Measurements from ENCODE around the gene GNPDA1. TPM values are rescaled to one million over a fixed set of nuclear protein-coding genes. Genes with fewer than 3 reads are reported as not detected.

The GNPDA1 gene
- total RNA-seq, 4 donors from 2014 or later: 34.1 to 46.1 (median 36.3) TPM

- Histone ChIP-seq H3K27ac (peak overlapping the region; percentile 86 to 97 (median 96)), H3K9me3 (no peaks in the 10 kb centered on the region), H3K36me3 (peaks cover 5 to 38% of the 10 kb centered on the region in 2 donors), H3K4me1 (peaks cover 9 to 62% (median 14%) of the 10 kb centered on the region in 3 donors), H3K4me3 (peak overlapping the region; percentile 78 to 85), H3K27me3 (no peaks in the 10 kb centered on the region)
- 72 to 80% methylated on average over 2 of the region's 2 CpGs for WGBS, 2 donors (ENCODE audit: low coverage in 1 of 2)
- TF ChIP-seq EP300 (IDR thresholded peaks at IDR 0.05) (no peak), CTCF (IDR thresholded peaks at IDR 0.05) (no peak), POLR2A (IDR thresholded peaks at IDR 0.05) (no peak), POLR2AphosphoS5 (IDR thresholded peaks at IDR 0.05) (no peak)
- ATAC-seq: no peak
Observed at GRCh38 chr5:141969783-141970771, 42.8 kb downstream of the GNPDA1 start.

GRCh38 chr5:141968914-141969608, 43.8 kb downstream of the GNPDA1 start, which contains the start of gene RNF14:
TSS of gene RNF14 (plus strand) at chr5:141969105. CDS start at chr5:141973589, 4,484 bp downstream.
- Histone ChIP-seq H3K4me3 (peak within 1 kb of the TSS; percentile 78 to 85), H3K36me3 (peaks cover 0 to 27% of the 10 kb centered on the region in 2 donors), H3K9me3 (no peaks in the 10 kb centered on the region), H3K27me3 (no peaks in the 10 kb centered on the region), H3K27ac (peak within 1 kb of the TSS; percentile 86 to 97 (median 96)), H3K4me1 (peaks cover 9 to 52% (median 10%) of the 10 kb centered on the region in 3 donors)
- ATAC-seq: peak; percentile 100
- WGBS, 2 donors (ENCODE audit: low coverage in 1 of 2): 0% methylated on average over 6 of the region's 63 CpGs; no CpG with 5 or more reads in 1 of the 2 donors
- TF ChIP-seq CTCF (IDR thresholded peaks at IDR 0.05): peak; percentile 93 to 97 (median 96)
- peak; percentile 85 for TF ChIP-seq POLR2A (IDR thresholded peaks at IDR 0.05)
- TF ChIP-seq EP300 (IDR thresholded peaks at IDR 0.05): no peak
- peak; percentile 83 for TF ChIP-seq POLR2AphosphoS5 (IDR thresholded peaks at IDR 0.05)

DNA sequence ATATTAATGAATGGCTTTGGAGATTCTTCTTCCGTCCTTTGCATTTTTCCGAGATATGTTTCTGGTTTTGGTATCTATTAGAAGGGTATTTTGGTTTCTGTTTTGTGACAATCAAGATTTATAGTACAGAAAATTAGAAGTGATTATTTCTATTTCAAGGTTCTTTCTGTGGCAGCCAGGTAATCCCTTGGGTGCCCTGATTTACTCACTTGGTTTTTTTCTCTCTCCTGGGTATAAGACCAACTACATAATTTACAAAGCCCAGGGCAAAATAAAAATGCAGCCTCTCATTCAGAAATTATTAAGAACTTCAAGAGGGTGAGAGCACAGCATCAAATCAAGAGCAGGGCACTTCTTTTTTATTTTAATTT, 45.9 kb downstream of the GNPDA1 start:
- H3K4me1 ChIP-seq: peaks cover 9 to 31% (median 10%) of the 10 kb centered on the region in 3 donors
- H3K36me3 ChIP-seq: peaks cover 0 to 8% of the 10 kb centered on the region in 2 donors
- no peak for TF ChIP-seq POLR2AphosphoS5 (IDR thresholded peaks at IDR 0.05)
- no peak for TF ChIP-seq CTCF (IDR thresholded peaks at IDR 0.05)
- no peak for TF ChIP-seq EP300 (IDR thresholded peaks at IDR 0.05)
- no peak for TF ChIP-seq POLR2A (IDR thresholded peaks at IDR 0.05)
- no peak overlapping the region for H3K27ac ChIP-seq
- H3K4me3 ChIP-seq: no peak overlapping the region
- no peak for ATAC-seq
- no peaks in the 10 kb centered on the region for H3K27me3 ChIP-seq
- H3K9me3 ChIP-seq: no peaks in the 10 kb centered on the region
- 93 to 100% methylated on average over 2 of the region's 2 CpGs for WGBS, 2 donors (ENCODE audit: low coverage in 1 of 2)

DNA sequence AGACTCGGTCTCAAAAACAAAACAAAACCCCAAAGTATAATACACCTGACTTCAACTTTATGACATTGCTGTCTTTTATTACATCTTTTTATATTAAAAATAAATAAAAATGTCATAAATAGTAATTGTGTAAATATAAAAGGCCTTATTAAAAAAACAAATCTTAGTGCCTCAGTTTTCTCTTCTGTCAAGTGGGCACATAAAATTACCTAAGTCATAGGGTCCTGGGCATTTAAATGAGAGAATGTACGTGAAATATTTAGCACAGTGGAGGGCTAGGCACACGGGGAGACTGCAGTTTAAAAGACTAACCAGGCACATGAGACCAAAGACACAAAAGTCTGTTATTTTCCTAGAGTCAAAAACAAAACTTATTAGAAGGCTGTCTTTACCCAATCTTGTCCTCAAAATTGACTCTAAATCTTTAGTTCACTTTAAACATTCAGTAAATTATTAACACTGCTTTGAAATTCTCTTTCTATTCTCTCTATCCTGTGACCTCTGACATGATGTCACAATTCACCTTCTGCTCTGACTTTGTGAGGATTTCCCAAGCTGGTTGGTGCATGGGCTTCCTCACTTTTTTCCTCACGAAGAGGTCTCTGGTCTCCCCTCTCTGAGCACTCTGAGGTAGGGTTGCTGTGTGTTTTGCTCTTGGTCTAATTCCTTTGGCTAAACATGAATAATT, 46.4 kb downstream of the GNPDA1 start:
- Histone ChIP-seq H3K36me3 (peaks cover 0 to 4% of the 10 kb centered on the region in 2 donors), H3K27me3 (no peaks in the 10 kb centered on the region), H3K4me3 (no peak overlapping the region), H3K4me1 (peaks cover 9 to 27% (median 10%) of the 10 kb centered on the region in 3 donors), H3K9me3 (no peaks in the 10 kb centered on the region), H3K27ac (no peak overlapping the region)
- TF ChIP-seq CTCF (IDR thresholded peaks at IDR 0.05) (no peak), POLR2A (IDR thresholded peaks at IDR 0.05) (no peak), POLR2AphosphoS5 (IDR thresholded peaks at IDR 0.05) (no peak), EP300 (IDR thresholded peaks at IDR 0.05) (no peak)
- 68 to 77% methylated on average over 2 to 4 of the region's 4 CpGs for WGBS, 2 donors (ENCODE audit: low coverage in 1 of 2)
- no peak for ATAC-seq
